ENCODE results near the gene STXBP5.

Gene STXBP5

GRCh38 chr6:147204060-147204785 lies at the start of gene STXBP5:
Gene STXBP5 (plus strand): TSS chr6:147204417. CDS start chr6:147204533, 116 bp downstream.
- DNase-seq (ENCODE audit: low read depth in 2 of 2), result peak in 1 of 2 donors; percentile 12

- DNase-seq (ENCODE audit: low read depth in 2 of 2), result no peak
Measured at GRCh38 chr6:147154454-147154853, 49.8 kb upstream of the STXBP5 start.

GRCh38 chr6:147156218-147156617 lies 48.0 kb upstream of the STXBP5 start:
- DNase-seq (ENCODE audit: low read depth in 2 of 2), result no peak

GRCh38 chr6:147156799-147157382 lies 47.3 kb upstream of the STXBP5 start:
- no peak for DNase-seq (ENCODE audit: low read depth in 2 of 2)

- DNase-seq (ENCODE audit: low read depth in 2 of 2), result no peak
Measured at GRCh38 chr6:147157930-147158329, 46.3 kb upstream of the STXBP5 start.

GRCh38 chr6:147158881-147159280 lies 45.3 kb upstream of the STXBP5 start:
- DNase-seq (ENCODE audit: low read depth in 2 of 2), result no peak

GRCh38 chr6:147159536-147160374 lies 44.5 kb upstream of the STXBP5 start:
- DNase-seq (ENCODE audit: low read depth in 2 of 2), result no peak

GRCh38 chr6:147160593-147160992 lies 43.6 kb upstream of the STXBP5 start:
- no peak for DNase-seq (ENCODE audit: low read depth in 2 of 2)

- no peak for DNase-seq (ENCODE audit: low read depth in 2 of 2)
Measured at GRCh38 chr6:147161253-147161973, 42.8 kb upstream of the STXBP5 start.

- no peak for DNase-seq (ENCODE audit: low read depth in 2 of 2)
Measured at GRCh38 chr6:147161974-147162495, 42.2 kb upstream of the STXBP5 start.

GRCh38 chr6:147164761-147165160 lies 39.5 kb upstream of the STXBP5 start:
- DNase-seq (ENCODE audit: low read depth in 2 of 2), result no peak

GRCh38 chr6:147166360-147166944 lies 37.8 kb upstream of the STXBP5 start:
- no peak for DNase-seq (ENCODE audit: low read depth in 2 of 2)

GRCh38 chr6:147166992-147167391 lies 37.2 kb upstream of the STXBP5 start:
- DNase-seq (ENCODE audit: low read depth in 2 of 2), result no peak

GRCh38 chr6:147167576-147168461 lies 36.4 kb upstream of the STXBP5 start:
- no peak for DNase-seq (ENCODE audit: low read depth in 2 of 2)

- DNase-seq (ENCODE audit: low read depth in 2 of 2), result no peak
Measured at GRCh38 chr6:147169529-147169928, 34.7 kb upstream of the STXBP5 start.

- no peak for DNase-seq (ENCODE audit: low read depth in 2 of 2)
Measured at GRCh38 chr6:147170269-147170668, 33.9 kb upstream of the STXBP5 start.

- no peak for DNase-seq (ENCODE audit: low read depth in 2 of 2)
Measured at GRCh38 chr6:147173140-147173539, 31.1 kb upstream of the STXBP5 start.

- no peak for DNase-seq (ENCODE audit: low read depth in 2 of 2)
Measured at GRCh38 chr6:147173675-147174308, 30.4 kb upstream of the STXBP5 start.

GRCh38 chr6:147176795-147177194 lies 27.4 kb upstream of the STXBP5 start:
- no peak for DNase-seq (ENCODE audit: low read depth in 2 of 2)

GRCh38 chr6:147177286-147177685 lies 26.9 kb upstream of the STXBP5 start:
- no peak for DNase-seq (ENCODE audit: low read depth in 2 of 2)
